Thymus (tissue), 11 donors: ENCODE data around the gene YEATS2. TPM values are rescaled to one million over a fixed set of nuclear protein-coding genes. Genes with fewer than 3 reads are reported as not detected.

Experiments
- DNase-seq, 9 donors: peaks; one replicate each; pipeline ENCODE4 v3.0.0-alpha.2; 2013; ENCODE audit warnings: low spot score in 9 of 9, low read depth in 6 of 9, missing footprints in 1 of 9
- H3K27ac ChIP-seq, 2 donors: one replicate each; pipeline ENCODE4 v1.5.1; 2013; ENCODE audit warnings: control low read depth in 1 of 2, low read depth in 1 of 2, low read length in 1 of 2, mild to moderate bottlenecking in 1 of 2, moderate library complexity in 1 of 2
- H3K27me3 ChIP-seq, 2 donors: one replicate each; pipeline ENCODE4 v1.5.1; 2013; ENCODE audit warnings: low read length in 1 of 2; ENCODE audit not compliant: control insufficient read depth in 2 of 2, insufficient read depth in 1 of 2
- H3K36me3 ChIP-seq, 2 donors: one replicate each; pipeline ENCODE4 v1.5.1; 2013; ENCODE audit warnings: low read length in 1 of 2, mild to moderate bottlenecking in 1 of 2, moderate library complexity in 1 of 2; ENCODE audit not compliant: control insufficient read depth in 2 of 2, insufficient read depth in 2 of 2
- H3K4me1 ChIP-seq, 2 donors: one replicate each; pipeline ENCODE4 v1.5.1; 2013; ENCODE audit warnings: low read length in 2 of 2; ENCODE audit not compliant: control insufficient read depth in 2 of 2, insufficient read depth in 2 of 2
- H3K4me3 ChIP-seq, 2 donors: one replicate each; pipeline ENCODE4 v1.5.1; 2013; ENCODE audit warnings: low read length in 2 of 2, control low read depth in 1 of 2, mild to moderate bottlenecking in 1 of 2
- H3K9me3 ChIP-seq, 2 donors: one replicate each; pipeline ENCODE4 v1.5.1; 2013; ENCODE audit warnings: low read length in 1 of 2, mild to moderate bottlenecking in 1 of 2; ENCODE audit not compliant: control insufficient read depth in 2 of 2, insufficient read depth in 1 of 2
- WGBS: extraction: QIAGEN DNeasy Blood & Tissue Kit; methylation state at CpG from one replicate; pipeline ENCODE4 v1.1.7; 2013; 5-methylcytosine and 5-hydroxymethylcytosine counted together
- polyA plus RNA-seq: library from polyadenylated mRNA; stranded (reverse); fragments of 200-250 nt; gene quantifications from one replicate; pipeline ENCODE4 v1.2.3, GENCODE V29; 2013
- total RNA-seq: library from RNA; stranded (reverse); fragments of 120-200 nt; gene quantifications from one replicate; pipeline ENCODE4 v1.2.4, GENCODE V29; 2013
- donor health status: healthy.

Gene YEATS2
- total and polyA plus RNA-seq, 2 donors: 11.0 to 27.9 TPM

DNA sequence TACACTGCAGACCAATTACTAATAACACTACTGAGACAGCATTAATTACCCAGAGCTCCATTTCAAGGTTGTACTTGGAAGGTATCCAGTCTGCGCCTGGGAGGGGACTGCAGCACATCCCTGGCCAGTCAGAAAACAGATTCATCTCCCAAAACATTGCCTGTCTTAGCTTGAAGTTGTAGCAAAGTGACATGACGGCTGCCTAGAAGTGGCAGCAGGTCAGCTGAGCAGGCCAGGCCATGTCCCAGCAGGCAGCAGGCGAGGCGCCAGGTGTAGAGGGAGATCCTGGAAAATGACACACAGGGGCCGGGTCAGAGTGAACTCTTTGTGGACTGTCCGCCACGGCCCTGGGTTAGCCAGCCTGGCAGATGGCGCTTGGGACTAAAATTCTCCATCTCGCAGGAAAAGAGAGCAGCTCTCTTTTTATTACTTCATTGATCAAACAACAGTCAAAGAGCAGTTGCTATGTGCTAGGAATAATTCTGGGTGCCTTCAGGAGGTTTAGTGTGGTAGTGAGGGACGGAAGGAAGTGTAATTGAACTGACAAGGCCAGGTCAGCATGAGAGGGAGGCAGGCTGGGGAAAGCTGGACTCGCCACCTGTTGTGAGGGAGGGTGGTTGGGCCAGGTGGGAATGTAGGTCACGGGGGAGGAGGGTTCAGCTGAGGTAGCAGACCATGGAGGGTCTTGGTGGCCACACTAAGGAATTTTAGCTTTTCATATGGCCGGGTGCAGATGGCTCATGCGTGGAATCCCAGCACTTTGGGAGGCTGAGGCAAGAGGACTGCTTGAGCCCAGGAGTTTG lies 129.1 kb downstream of the YEATS2 start:
- Histone ChIP-seq H3K4me3 (no peak overlapping the region), H3K27ac (peak overlapping the region; percentile 57 to 74), H3K4me1 (peaks cover 13 to 35% of the 10 kb centered on the region in 2 donors), H3K27me3 (peaks cover 0 to 15% of the 10 kb centered on the region in 2 donors), H3K9me3 (no peaks in the 10 kb centered on the region), H3K36me3 (peaks cover 21 to 31% of the 10 kb centered on the region in 2 donors)
- DNase-seq: peak in 1 of 9 donors; percentile 21
- 94% methylated on average over 14 of the region's 14 CpGs for WGBS

DNA sequence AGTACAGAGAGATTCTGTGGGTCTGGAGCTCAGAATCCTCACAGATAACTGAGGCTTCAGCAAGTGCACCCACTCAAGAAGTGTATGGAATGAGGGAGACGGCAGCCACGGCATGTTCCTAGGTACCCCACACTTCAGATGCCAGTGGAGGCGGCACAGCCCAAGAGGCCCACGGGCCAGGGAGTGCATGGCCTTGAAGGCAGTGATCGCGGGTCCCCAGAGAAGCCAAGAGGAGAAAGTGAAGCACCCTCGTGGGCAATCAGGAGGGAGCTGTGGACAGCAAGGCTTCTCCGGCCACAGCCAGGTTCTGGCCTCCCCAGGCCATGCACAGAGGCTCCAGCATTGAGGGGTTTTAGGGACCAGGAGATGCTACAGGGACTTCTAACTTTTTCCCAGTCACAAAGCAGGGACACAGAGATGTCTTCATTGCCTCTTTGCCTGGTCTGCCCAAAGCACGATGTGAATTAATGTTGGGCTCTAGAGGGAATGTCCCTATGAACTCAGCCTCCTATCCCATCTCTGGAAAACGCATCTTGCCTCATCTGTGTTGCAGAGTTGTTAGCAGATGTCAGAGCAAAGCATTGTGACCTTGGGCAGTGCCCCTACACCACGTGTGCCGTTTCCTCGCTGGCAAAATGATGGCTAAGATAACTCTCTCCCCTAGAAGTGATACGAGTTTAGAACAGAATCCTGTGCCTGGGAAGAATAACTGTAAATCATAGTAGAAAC lies 130.4 kb downstream of the YEATS2 start:
- no peak for DNase-seq
- no peak overlapping the region for H3K4me3 ChIP-seq
- WGBS: 96% methylated on average over 14 of the region's 14 CpGs
- H3K9me3 ChIP-seq: no peaks in the 10 kb centered on the region
- H3K27ac ChIP-seq: no peak overlapping the region
- peaks cover 22 to 38% of the 10 kb centered on the region in 2 donors for H3K36me3 ChIP-seq
- H3K27me3 ChIP-seq: peaks cover 0 to 12% of the 10 kb centered on the region in 2 donors
- H3K4me1 ChIP-seq: peaks cover 13 to 32% of the 10 kb centered on the region in 2 donors

DNA sequence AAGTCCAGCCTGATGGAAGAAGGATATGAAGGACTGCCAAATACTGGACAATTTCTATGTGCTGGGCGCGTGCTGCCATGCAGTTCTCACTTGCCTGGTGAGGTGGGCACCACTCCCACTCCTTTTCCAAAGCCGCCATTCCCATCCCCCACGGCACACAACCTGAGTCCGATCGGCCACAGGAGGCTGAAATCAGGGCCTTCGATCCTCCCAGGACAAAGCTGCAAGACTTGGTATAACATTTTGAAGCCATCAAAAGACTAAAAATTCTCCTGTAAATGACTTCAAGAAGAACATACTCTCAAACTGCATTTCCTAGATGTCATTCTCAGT lies 130.9 kb downstream of the YEATS2 start:
- Histone ChIP-seq H3K27ac (no peak overlapping the region), H3K36me3 (peaks cover 27 to 43% of the 10 kb centered on the region in 2 donors), H3K27me3 (peaks cover 0 to 12% of the 10 kb centered on the region in 2 donors), H3K4me1 (peaks cover 12 to 29% of the 10 kb centered on the region in 2 donors), H3K9me3 (no peaks in the 10 kb centered on the region), H3K4me3 (no peak overlapping the region)
- whole genome bisulfite sequencing: 98% methylated on average over 7 of the region's 7 CpGs
- no peak for DNase-seq

DNA sequence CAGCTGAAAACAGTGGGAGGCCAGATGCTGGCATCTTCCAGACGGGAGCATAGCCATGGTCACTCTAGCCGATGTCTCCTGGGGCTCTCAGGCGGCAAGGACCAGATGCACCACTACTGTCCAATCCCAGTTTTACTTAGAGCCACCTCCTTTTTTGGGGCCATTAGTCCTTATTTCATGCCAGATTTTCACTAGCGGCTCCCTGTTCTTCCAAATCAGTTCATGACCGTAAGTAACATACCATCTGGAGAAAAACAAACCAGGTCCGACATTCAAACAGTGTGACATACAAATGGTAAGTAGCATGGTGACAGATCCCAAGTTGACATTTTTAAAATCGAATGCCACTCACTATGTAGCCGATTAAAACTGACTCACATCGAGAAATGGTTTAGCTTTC lies 131.9 kb downstream of the YEATS2 start:
- DNase-seq: no peak
- Histone ChIP-seq H3K4me1 (peaks cover 7 to 22% of the 10 kb centered on the region in 2 donors), H3K4me3 (no peak overlapping the region), H3K9me3 (no peaks in the 10 kb centered on the region), H3K27ac (no peak overlapping the region), H3K27me3 (peaks cover 0 to 6% of the 10 kb centered on the region in 2 donors), H3K36me3 (peaks cover 31 to 51% of the 10 kb centered on the region in 2 donors)
- 98% methylated on average over 9 of the region's 9 CpGs for WGBS

DNA sequence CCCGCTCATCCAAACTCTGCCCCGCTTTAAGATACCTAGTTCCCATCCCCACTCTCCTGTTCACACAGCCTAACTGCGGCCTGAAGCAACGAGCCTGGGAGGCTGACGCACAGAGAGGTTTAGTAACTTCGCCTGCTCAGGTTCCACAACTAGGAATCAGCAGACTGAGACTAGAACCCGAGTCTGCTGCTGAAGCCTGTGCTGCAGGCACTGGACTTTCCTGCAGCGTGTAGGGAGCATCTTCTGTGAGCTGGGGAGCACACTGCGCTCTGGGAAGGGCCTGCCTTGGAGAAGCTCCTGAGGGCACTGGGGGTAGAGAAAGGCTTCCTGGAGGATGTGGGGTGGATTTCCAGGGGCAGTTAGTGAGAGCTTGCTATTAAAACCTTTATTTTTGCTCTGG lies 132.6 kb downstream of the YEATS2 start:
- H3K36me3 ChIP-seq: peaks cover 31 to 54% of the 10 kb centered on the region in 2 donors
- no peak overlapping the region for H3K4me3 ChIP-seq

DNA sequence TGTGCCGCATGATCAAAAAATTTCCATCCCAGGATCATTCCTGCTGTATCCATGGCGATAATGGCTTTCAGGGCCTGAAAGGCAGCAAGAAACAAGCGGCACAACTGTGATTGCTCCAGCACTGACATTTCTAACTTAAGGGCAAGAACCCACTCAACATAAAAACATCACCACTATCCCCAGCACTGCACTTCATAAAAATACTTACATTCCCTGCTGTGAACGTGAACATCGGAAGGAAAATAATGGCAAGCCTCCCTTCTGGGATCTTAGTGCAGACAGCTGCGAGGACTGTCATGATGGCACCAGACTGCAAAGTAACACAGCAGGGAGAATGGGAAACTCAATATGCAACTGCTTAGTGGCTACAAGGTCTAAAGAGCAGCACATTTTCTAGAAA lies 135.9 kb downstream of the YEATS2 start:
- H3K27me3 ChIP-seq: no peaks in the 10 kb centered on the region
- H3K4me3 ChIP-seq: no peak overlapping the region
- no peak overlapping the region for H3K27ac ChIP-seq
- peaks cover 37 to 62% of the 10 kb centered on the region in 2 donors for H3K36me3 ChIP-seq
- over 99% methylated on average over 6 of the region's 6 CpGs for WGBS
- DNase-seq: no peak
- no peaks in the 10 kb centered on the region for H3K9me3 ChIP-seq
- H3K4me1 ChIP-seq: no peaks in the 10 kb centered on the region

More for the DNA sequence above, 132.6 kb downstream of the YEATS2 start:
- no peaks in the 10 kb centered on the region for H3K27me3 ChIP-seq
- no peak for DNase-seq
- WGBS: 98% methylated on average over 9 of the region's 9 CpGs
- no peak overlapping the region for H3K27ac ChIP-seq
- no peaks in the 10 kb centered on the region for H3K9me3 ChIP-seq
- H3K4me1 ChIP-seq: peaks cover 7 to 19% of the 10 kb centered on the region in 2 donors

DNA sequence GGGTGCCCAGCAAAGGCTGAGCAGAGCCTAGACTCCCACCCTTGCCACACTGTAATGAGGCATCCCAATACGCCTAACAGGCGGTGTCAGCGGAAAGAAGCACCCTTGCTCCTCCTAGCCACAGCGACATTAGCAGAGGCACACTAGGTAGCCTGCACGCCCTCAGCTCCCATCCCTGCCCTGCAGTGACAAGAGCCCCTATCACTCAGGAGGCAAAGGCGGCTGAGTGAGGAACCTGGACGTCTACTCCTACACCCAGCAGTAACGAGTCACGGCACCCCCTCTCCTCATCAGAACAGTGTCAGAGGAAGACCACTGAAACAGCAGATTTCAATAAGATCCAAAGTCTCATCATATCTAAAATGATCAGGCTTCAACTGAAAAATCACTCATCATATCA lies 139.8 kb downstream of the YEATS2 start:
- Histone ChIP-seq H3K9me3 (no peaks in the 10 kb centered on the region), H3K27me3 (no peaks in the 10 kb centered on the region), H3K27ac (no peak overlapping the region), H3K4me1 (no peaks in the 10 kb centered on the region), H3K4me3 (no peak overlapping the region), H3K36me3 (peaks cover 53 to 73% of the 10 kb centered on the region in 2 donors)
- no peak for DNase-seq
- 99% methylated on average over 9 of the region's 9 CpGs for WGBS

DNA sequence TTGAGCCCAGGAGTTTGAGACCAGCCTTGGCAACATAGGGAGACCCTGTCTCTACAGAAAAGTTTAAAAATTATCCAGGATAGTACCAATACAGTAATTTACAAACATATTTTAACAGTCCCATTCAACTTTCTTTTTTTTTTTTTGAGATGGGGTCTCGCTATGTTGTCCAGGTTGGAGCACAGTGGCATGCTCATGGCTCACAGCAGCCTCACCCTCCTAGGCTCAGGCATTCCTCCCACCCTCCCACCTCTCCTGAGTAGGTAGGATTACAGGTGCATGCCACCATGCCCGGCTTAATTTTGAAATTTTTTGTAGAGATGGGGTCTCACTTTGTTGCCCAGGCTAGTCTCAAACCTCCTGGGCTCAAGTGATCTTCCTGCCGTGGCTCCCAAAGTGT lies 140.3 kb downstream of the YEATS2 start:
- no peaks in the 10 kb centered on the region for H3K9me3 ChIP-seq
- no peaks in the 10 kb centered on the region for H3K27me3 ChIP-seq
- no peaks in the 10 kb centered on the region for H3K4me1 ChIP-seq
- H3K36me3 ChIP-seq: peaks cover 53 to 70% of the 10 kb centered on the region in 2 donors
- no peak overlapping the region for H3K4me3 ChIP-seq
- DNase-seq: no peak
- H3K27ac ChIP-seq: no peak overlapping the region
- 98% methylated on average over 3 of the region's 3 CpGs for WGBS

DNA sequence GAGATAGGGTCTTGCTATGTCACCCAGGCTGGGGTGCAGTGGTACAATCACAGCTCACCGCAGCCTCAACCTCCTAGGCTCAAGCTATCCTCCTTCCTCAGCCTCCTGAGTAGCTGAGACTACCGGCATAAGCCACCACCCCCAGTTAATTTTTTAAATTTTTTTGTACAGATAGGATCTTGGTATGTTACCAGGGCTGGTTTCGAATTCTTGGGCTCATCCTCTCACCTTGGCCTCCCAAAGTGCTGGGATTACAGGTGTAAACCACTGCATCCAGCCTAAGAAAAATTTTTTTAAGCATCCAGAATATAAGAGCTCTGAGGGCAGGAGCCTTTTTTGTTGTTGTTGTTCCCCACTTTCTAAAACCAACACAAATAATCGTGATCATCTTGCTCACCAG lies 142.2 kb downstream of the YEATS2 start:
- Histone ChIP-seq H3K4me1 (no peaks in the 10 kb centered on the region), H3K9me3 (no peaks in the 10 kb centered on the region), H3K27ac (no peak overlapping the region), H3K36me3 (peaks cover 48 to 68% of the 10 kb centered on the region in 2 donors), H3K4me3 (no peak overlapping the region), H3K27me3 (no peaks in the 10 kb centered on the region)
- DNase-seq: no peak
- 99% methylated on average over 4 of the region's 4 CpGs for WGBS
